Mucosa of rectum (tissue), 2 donors: ENCODE data around the gene RNF125.
"Not testable (repeated sequence)": the region's sequence is repeated elsewhere in the genome, so short reads cannot be mapped to it uniquely, and the experiment has no call there.

Experiments
- H3K27ac ChIP-seq, 2 donors: one replicate each; pipeline ENCODE4 v1.7.0; 2013; ENCODE audit warnings: inconsistent platforms in 2 of 2, low read depth in 2 of 2, low read length in 2 of 2
- H3K27me3 ChIP-seq, 2 donors: one replicate each; pipeline ENCODE4 v1.7.0; 2013; ENCODE audit warnings: low read length in 2 of 2; ENCODE audit not compliant: control insufficient read depth in 2 of 2, insufficient read depth in 2 of 2
- H3K36me3 ChIP-seq, 2 donors: one replicate each; pipeline ENCODE4 v1.7.0; 2013; ENCODE audit warnings: low read length in 2 of 2; ENCODE audit not compliant: control insufficient read depth in 2 of 2, insufficient read depth in 2 of 2
- H3K4me1 ChIP-seq, 2 donors: one replicate each; pipeline ENCODE4 v1.7.0; 2013; ENCODE audit warnings: low read length in 2 of 2, mild to moderate bottlenecking in 1 of 2; ENCODE audit not compliant: control insufficient read depth in 2 of 2, insufficient read depth in 2 of 2
- H3K4me3 ChIP-seq, 2 donors: one replicate each; pipeline ENCODE4 v1.7.0; 2013; ENCODE audit warnings: low read length in 2 of 2
- H3K9ac ChIP-seq, 2 donors: one replicate each; pipeline ENCODE4 v1.7.0; 2013; ENCODE audit warnings: low read length in 2 of 2, low read depth in 1 of 2, mild to moderate bottlenecking in 1 of 2
- H3K9me3 ChIP-seq, 2 donors: one replicate each; pipeline ENCODE4 v1.7.0; 2013; ENCODE audit warnings: low read length in 2 of 2; ENCODE audit not compliant: control insufficient read depth in 2 of 2
- donor health status: healthy.
- donor health status: Normal muscosa, but diverticular disease.

RNF125 gene

DNA sequence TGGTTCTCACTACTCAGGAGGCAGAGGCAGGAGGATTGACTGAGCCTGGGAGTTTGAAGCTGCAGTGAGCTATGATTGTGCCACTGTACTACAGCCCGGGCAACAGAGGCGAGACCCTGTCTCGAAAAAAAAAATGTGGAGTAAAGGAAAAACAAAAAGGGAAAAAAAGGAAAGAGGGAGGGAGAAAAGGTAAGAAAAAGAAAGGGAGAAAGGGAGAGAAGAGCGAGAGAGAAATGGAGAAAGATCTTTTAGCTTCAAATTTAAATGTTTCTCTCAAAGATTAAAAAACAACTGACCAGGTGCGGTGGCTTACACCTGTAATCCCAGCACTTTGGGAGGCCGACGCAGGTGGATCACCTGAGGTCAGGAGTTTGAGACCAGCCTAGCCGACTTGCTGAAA, 65.2 kb downstream of the RNF125 start:
- H3K4me1 ChIP-seq, result peaks cover 6 to 10% of the 10 kb centered on the region in 2 donors
- H3K36me3 ChIP-seq, result no peaks in the 10 kb centered on the region
- no peaks in the 10 kb centered on the region for H3K27me3 ChIP-seq
- H3K27ac ChIP-seq, result no peak overlapping the region
- H3K4me3 ChIP-seq, result no peak overlapping the region
- no peak overlapping the region for H3K9ac ChIP-seq
- no peaks in the 10 kb centered on the region for H3K9me3 ChIP-seq

DNA sequence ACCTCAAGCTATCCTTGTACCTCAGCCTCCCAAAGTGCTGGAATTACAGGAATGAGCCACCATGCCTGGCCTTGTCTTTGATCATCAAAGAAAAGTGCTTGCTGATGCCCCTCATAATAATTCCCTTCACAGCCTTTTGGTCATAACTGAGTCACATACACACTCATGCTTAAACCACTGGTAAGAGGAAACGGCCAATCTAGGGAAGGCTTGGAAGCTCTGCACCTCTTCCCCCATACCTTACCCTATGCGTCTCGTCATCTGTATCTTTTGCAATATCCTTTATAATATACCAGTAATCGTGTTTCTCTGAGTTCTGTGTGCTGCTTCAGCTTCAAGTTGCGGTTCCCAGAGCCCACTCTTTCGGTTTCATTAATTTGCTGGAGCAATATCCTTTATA, 68.3 kb downstream of the RNF125 start:
- H3K27ac ChIP-seq, result no peak overlapping the region
- H3K4me3 ChIP-seq, result no peak overlapping the region
- H3K9ac ChIP-seq, result no peak overlapping the region
- H3K27me3 ChIP-seq, result no peaks in the 10 kb centered on the region
- no peaks in the 10 kb centered on the region for H3K9me3 ChIP-seq
- H3K4me1 ChIP-seq, result peaks cover 11 to 14% of the 10 kb centered on the region in 2 donors
- H3K36me3 ChIP-seq, result no peaks in the 10 kb centered on the region

DNA sequence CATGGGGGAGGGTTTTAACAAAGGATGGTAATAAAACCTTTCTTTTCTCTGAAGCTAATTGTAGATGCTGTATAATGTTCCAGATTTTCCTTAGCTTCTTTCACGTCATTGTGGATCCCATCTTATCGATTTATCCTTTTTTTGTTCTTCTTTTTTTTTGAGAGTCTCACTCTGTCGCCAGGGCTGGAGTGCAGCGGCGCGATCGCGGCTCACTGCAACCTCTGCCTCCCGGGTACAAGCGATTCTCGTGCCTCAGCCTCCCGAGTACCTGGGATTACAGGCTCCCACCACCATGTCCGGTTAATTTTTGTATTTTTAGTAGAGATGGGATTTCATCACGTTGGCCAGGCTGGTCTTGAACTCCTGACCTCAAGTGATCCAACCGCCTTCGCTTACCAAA, 72.2 kb downstream of the RNF125 start:
- H3K27ac ChIP-seq, H3K36me3 ChIP-seq, H3K9ac ChIP-seq, H3K4me3 ChIP-seq, H3K27me3 ChIP-seq, H3K9me3 ChIP-seq: not testable (repeated sequence)
- peaks cover 6 to 14% of the 10 kb centered on the region in 2 donors for H3K4me1 ChIP-seq

DNA sequence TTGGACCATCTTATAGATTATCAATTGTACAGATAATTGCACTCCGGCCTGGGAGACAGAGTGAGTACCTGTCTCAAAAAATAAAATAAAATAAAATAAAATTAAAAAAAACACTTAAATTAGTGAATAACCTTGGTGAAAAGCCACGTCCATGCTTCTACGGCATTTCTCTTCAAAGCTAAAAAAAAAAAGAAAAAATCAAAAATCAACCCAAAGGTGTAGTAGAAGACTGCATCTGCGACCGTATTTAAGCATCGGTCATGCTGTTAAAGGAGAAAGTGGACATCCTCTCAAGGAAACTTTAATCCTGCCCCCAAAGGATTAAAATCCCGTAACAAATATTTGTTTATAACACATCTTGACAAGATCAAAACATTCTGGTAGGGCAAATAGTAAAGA, 72.7 kb downstream of the RNF125 start:
- H3K27ac ChIP-seq, result peak overlapping the region; percentile 99 to 100
- H3K9ac ChIP-seq, result peak overlapping the region; percentile 94 to 97

DNA sequence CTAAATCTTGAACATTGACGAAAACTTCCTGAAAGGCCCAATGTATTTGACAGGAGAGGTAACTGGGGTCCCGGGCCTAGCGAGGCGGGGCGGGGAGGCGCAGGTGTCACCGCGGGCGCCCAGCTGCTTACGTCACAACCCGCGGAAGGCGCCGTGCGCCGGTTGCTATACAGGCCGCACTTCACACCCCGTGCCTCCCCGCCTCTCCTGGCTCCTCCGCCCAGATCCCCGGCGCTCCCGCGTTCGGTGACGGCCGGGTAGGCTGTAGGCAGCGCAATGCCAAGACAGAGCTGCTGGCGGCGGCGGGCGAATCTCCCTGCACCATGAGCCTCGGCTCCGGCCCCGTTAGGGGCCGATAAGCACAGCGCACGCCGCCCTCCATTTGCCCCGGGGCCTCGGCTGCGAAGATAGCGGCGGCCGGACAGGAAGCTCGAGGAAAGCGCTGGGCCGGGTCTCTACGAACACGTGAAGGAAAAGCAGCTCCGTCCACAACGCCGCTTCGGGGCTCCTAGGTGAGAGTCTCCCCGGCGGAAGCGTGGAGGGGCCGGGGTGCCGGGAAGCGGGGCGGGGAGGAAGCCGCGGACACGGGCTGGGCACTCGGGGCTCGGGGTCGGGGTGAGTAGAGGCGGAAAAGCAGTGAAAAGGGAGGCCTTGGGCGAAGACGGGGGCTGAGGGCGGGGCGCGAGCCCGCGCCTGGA, 73.2 kb downstream of the RNF125 start, which contains the start of gene RNF138:
Gene RNF138 (plus strand): TSS at position 151 of the 698 bp plus-strand sequence. CDS start 903 bp downstream, outside the sequence.
- peak within 1 kb of the TSS; percentile 99 to 100 for H3K27ac ChIP-seq
- peaks cover 6 to 8% of the 10 kb centered on the region in 2 donors for H3K36me3 ChIP-seq
- H3K4me3 ChIP-seq, result peak within 1 kb of the TSS; percentile 76 to 88
- H3K27me3 ChIP-seq, result no peaks in the 10 kb centered on the region
- peaks cover 6 to 14% of the 10 kb centered on the region in 2 donors for H3K4me1 ChIP-seq
- no peaks in the 10 kb centered on the region for H3K9me3 ChIP-seq
- peak within 1 kb of the TSS; percentile 94 to 97 for H3K9ac ChIP-seq

More for the DNA sequence above, 72.7 kb downstream of the RNF125 start:
- H3K27me3 ChIP-seq, result no peaks in the 10 kb centered on the region
- peaks cover 4 to 14% of the 10 kb centered on the region in 2 donors for H3K4me1 ChIP-seq
- H3K36me3 ChIP-seq, result peaks cover 6% of the 10 kb centered on the region in 2 donors
- H3K9me3 ChIP-seq, result no peaks in the 10 kb centered on the region
- H3K4me3 ChIP-seq, result peak overlapping the region; percentile 76 to 80

DNA sequence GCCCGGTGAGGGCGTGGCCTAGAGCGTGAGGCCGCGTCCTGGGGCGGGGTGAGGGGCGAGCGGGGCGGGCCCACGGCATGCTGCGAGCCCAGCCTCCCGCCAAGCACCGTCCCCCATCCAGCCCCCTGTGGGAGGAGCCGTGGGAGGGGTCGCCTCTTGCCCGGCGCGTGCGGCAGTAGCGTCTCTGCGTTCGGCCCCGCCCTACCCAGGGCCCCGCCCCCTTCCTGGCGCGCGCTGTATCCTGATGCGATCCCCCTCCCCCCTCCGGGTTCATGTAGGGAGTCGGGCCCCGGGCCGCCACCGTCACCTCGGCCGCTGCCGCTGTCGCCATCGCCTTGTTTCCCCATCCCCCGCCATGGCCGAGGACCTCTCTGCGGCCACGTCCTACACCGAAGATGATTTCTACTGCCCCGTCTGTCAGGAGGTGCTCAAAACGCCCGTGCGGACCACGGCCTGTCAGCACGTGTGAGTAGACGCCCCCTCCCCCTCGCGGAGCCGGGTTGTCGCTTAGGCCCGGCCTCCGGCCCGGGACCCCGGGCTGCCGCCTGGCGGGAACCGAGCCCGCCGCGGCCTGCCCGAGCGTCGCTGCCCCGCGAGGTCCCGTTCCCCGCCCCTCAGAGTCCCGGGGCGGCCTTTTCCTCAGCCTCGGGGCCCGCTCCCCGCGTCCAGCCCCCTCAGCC, 73.9 kb downstream of the RNF125 start:
- Histone ChIP-seq H3K9ac (peak overlapping the region; percentile 92 to 97), H3K4me3 (peak overlapping the region; percentile 76 to 88), H3K27ac (peak overlapping the region; percentile 99 to 100), H3K4me1 (peaks cover 6 to 14% of the 10 kb centered on the region in 2 donors), H3K27me3 (no peaks in the 10 kb centered on the region), H3K36me3 (peaks cover 6 to 8% of the 10 kb centered on the region in 2 donors), H3K9me3 (no peaks in the 10 kb centered on the region)

DNA sequence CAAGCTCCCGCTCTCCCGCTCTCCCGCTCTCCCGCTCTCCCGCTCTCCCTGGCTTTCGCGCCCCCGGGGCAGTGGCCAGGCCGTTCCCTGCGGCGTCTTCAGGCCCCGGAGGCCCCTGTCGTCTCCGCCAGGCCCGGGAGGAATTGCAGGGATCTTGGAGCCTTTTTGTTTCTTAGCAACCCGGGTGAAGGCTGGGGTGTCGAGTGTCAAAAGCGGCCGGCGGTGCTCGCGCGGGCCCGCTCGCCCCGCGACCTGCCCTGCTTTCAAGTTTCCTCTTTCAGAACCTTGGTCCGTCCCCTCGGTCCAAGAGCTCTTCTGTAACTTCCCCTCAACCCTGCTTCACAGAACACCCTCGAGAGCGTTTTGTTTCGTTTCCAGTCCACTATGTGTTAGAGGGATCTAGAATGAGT, 74.5 kb downstream of the RNF125 start:
- Histone ChIP-seq H3K4me3 (peak overlapping the region; percentile 74 to 88), H3K27ac (peak overlapping the region; percentile 96 to 100), H3K4me1 (peaks cover 6 to 14% of the 10 kb centered on the region in 2 donors), H3K27me3 (no peaks in the 10 kb centered on the region), H3K9ac (peak overlapping the region; percentile 92 to 95), H3K36me3 (peaks cover 6 to 8% of the 10 kb centered on the region in 2 donors), H3K9me3 (no peaks in the 10 kb centered on the region)

DNA sequence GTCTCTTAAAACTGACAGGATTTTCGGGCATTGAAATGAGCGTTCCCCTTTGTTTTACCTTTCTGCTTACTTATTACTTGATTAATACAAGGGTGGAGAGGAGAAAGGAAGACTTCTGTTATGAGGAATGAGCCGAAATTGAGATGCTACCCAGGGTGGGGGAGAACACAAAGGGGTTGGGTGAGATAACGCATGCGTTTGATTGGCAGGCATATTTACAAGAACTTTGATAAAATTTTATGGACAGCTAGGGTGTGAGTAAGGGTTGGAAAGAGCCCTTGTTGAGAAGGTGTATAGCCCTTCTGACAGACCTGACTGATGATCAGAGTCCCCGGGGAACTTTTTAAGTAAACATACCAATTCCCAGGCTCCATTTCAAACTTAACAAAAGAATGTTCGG, 74.9 kb downstream of the RNF125 start:
- H3K36me3 ChIP-seq, result peaks cover 6 to 8% of the 10 kb centered on the region in 2 donors
- H3K9me3 ChIP-seq, result no peaks in the 10 kb centered on the region
- H3K4me1 ChIP-seq, result peaks cover 6 to 14% of the 10 kb centered on the region in 2 donors
- H3K27me3 ChIP-seq, result no peaks in the 10 kb centered on the region
- peak overlapping the region; percentile 74 to 88 for H3K4me3 ChIP-seq
- H3K27ac ChIP-seq, result peak overlapping the region; percentile 96 to 100
- peak overlapping the region; percentile 92 to 95 for H3K9ac ChIP-seq

DNA sequence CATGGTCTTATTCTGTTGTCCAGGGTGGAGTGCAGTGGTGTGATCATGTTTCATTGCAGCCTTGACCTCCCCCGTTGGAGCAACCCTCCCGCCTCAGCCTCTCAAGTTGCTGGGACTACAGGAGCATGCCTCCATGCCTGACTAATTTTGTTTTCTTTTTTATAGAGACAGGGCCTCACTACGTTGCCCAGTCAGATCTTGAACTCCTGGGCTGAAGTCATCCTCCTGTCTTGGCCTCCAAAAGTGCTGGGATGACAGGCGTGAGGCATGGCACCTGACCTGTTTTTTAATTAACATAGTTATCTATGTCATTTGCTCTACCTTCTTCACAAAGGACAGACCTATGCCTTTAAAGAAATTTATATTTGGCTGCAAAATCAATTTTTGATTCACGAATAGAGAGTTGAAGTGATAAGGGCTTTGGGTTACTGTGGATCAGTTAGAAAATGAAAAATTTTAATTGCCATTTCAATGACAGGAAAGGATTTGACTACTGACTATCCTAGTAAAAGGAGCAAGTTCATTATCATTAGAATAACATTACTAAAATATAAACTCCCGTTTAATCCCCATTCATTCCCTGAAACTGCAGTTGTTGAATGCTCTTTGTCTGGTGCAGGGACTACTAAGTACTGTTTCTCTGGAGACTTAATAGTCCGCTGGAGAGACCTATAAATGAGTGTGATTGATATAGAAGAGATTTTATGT, 76.7 kb downstream of the RNF125 start:
- Histone ChIP-seq H3K4me3 (no peak overlapping the region), H3K4me1 (peaks cover 6 to 14% of the 10 kb centered on the region in 2 donors), H3K9me3 (no peaks in the 10 kb centered on the region), H3K36me3 (peaks cover 6 to 8% of the 10 kb centered on the region in 2 donors), H3K27ac (no peak overlapping the region), H3K27me3 (no peaks in the 10 kb centered on the region), H3K9ac (no peak overlapping the region)

DNA sequence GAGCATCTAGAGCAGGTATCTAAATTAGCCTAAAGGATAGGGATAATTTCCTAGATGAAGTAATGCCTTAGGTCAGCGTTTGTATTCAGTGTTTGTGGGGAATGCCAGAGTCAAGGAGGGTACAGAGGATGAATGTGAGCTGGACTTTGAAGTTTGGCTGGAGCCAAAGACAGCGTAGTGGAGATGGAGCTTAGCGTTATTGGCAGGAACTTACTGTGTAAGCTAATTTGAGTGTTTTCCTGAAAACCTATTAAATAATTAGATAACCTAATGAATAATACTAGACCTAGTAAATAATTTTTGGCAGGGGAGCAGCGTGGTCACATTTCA, 77.2 kb downstream of the RNF125 start:
- Histone ChIP-seq H3K4me1 (peaks cover 6 to 11% of the 10 kb centered on the region in 2 donors), H3K27ac (no peak overlapping the region), H3K27me3 (no peaks in the 10 kb centered on the region), H3K4me3 (no peak overlapping the region), H3K9me3 (no peaks in the 10 kb centered on the region), H3K9ac (no peak overlapping the region), H3K36me3 (peaks cover 6 to 8% of the 10 kb centered on the region in 2 donors)
